Body of pancreas (tissue), 4 donors: ENCODE data around the gene B4GALNT3.

ENCODE experiments used
- POLR2A ChIP-seq, 3 donors: fragments of 450-650 bp; IDR thresholded peaks; one replicate each; pipeline ENCODE4 v1.6.1; 2016; ENCODE audit warnings: antibody characterized with exemption in 3 of 3, mild to moderate bottlenecking in 2 of 3
- TF ChIP-seq, protein P1 (sequence below), 7 experiments: fragments of 450-650 bp in 4 of 7; fragments of 200-600 bp in 3 of 7; sonication (generic) in 3 of 7; IDR thresholded peaks; one replicate each; pipeline ENCODE4 v1.5.1; 2016 to 2019; ENCODE audit warnings: antibody characterized with exemption in 7 of 7

DNA sequence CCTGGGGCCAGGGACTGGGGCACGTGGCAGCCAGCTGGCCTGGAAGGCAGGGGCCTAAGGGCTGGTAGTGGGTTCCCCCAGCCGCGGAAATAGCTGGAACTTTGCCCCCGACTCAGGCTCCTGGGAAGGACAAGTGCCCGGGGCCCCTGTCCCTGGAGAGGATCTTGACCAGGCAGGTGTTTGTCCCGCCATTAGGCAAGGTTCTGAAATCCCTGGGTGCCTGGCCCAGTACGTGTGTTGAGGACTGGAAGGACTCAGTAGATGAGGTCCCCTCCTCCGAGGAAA lies 94.2 kb downstream of the B4GALNT3 start:
- no peak for TF ChIP-seq POLR2A (IDR thresholded peaks at IDR 0.05)
- TF ChIP-seq, protein P1, sequence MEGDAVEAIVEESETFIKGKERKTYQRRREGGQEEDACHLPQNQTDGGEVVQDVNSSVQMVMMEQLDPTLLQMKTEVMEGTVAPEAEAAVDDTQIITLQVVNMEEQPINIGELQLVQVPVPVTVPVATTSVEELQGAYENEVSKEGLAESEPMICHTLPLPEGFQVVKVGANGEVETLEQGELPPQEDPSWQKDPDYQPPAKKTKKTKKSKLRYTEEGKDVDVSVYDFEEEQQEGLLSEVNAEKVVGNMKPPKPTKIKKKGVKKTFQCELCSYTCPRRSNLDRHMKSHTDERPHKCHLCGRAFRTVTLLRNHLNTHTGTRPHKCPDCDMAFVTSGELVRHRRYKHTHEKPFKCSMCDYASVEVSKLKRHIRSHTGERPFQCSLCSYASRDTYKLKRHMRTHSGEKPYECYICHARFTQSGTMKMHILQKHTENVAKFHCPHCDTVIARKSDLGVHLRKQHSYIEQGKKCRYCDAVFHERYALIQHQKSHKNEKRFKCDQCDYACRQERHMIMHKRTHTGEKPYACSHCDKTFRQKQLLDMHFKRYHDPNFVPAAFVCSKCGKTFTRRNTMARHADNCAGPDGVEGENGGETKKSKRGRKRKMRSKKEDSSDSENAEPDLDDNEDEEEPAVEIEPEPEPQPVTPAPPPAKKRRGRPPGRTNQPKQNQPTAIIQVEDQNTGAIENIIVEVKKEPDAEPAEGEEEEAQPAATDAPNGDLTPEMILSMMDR (IDR thresholded peaks at IDR 0.05), result no peak
